ENCODE results near the gene BANF2.

Gene BANF2

GRCh38 chr20:17732907-17733521 lies 33.2 kb downstream of the BANF2 start:
- H3K9me3 ChIP-seq (ENCODE audit: control insufficient read depth, low read depth, low read length): no peaks in the 10 kb centered on the region
- H3K9ac ChIP-seq (ENCODE audit: low read length): no peak overlapping the region
- H3K4me3 ChIP-seq (ENCODE audit: low read length): no peak overlapping the region
- no peaks in the 10 kb centered on the region for H3K36me3 ChIP-seq (ENCODE audit: control insufficient read depth, low read depth, low read length)
- no peaks in the 10 kb centered on the region for H3K27me3 ChIP-seq (ENCODE audit: control insufficient read depth, insufficient read depth, low read length)
- H3K27ac ChIP-seq (ENCODE audit: low read length): no peak overlapping the region
- H3K4me1 ChIP-seq (ENCODE audit: control insufficient read depth, low read depth, low read length): no peaks in the 10 kb centered on the region

DNA sequence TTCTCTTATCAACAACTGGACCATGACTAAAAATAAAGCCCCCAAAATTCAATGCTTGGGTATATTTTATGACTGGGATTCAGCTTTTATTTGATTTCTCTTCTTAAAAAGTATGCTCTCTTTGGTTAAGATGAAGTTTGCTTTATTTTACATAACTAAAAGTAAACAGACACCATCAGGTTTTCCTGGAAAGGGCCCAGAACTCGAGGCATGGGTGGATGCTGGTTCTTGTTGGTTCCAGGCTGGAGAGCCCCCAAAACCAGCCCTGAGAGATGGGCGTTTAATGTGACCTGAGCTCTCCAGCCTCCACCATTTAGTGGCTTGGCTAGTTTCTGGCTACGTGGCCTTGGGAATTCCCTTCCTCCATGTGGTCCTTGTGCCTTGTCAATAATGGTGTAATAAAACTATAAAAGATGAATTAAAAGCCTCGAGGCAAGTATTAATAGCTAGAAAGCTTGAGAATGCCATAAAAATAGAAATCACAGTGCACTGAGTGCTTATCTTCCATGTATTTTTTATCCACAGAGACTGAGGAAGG lies 34.1 kb downstream of the BANF2 start:
- Histone ChIP-seq H3K4me3 (ENCODE audit: low read length) (no peak overlapping the region), H3K9me3 (ENCODE audit: control insufficient read depth, low read depth, low read length) (no peaks in the 10 kb centered on the region), H3K27ac (ENCODE audit: low read length) (no peak overlapping the region), H3K36me3 (ENCODE audit: control insufficient read depth, low read depth, low read length) (no peaks in the 10 kb centered on the region), H3K4me1 (ENCODE audit: control insufficient read depth, low read depth, low read length) (no peaks in the 10 kb centered on the region), H3K27me3 (ENCODE audit: control insufficient read depth, insufficient read depth, low read length) (no peaks in the 10 kb centered on the region), H3K9ac (ENCODE audit: low read length) (no peak overlapping the region)

DNA sequence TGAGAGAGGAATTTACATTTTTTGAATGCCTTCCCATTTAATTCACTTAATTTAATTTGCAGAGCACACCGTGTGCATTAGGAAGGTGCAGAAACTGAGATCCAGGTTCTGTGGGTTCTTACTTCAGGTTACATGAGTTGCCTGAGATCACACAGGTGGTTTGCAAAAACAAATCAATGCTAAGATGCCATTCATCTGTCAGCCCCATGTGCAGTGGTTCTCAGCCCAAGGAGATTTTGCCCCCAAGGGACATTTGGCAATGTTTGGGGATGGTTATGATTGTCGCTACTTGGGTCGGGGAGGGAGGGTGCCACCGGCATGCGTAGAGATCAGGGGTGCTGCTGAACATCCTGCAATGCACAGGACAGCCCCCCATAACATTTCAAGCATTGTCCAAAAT lies 34.6 kb downstream of the BANF2 start:
- H3K9me3 ChIP-seq (ENCODE audit: control insufficient read depth, low read depth, low read length): no peaks in the 10 kb centered on the region
- no peak overlapping the region for H3K4me3 ChIP-seq (ENCODE audit: low read length)
- no peaks in the 10 kb centered on the region for H3K36me3 ChIP-seq (ENCODE audit: control insufficient read depth, low read depth, low read length)
- no peaks in the 10 kb centered on the region for H3K27me3 ChIP-seq (ENCODE audit: control insufficient read depth, insufficient read depth, low read length)
- no peaks in the 10 kb centered on the region for H3K4me1 ChIP-seq (ENCODE audit: control insufficient read depth, low read depth, low read length)
- H3K27ac ChIP-seq (ENCODE audit: low read length): no peak overlapping the region
- H3K9ac ChIP-seq (ENCODE audit: low read length): no peak overlapping the region

DNA sequence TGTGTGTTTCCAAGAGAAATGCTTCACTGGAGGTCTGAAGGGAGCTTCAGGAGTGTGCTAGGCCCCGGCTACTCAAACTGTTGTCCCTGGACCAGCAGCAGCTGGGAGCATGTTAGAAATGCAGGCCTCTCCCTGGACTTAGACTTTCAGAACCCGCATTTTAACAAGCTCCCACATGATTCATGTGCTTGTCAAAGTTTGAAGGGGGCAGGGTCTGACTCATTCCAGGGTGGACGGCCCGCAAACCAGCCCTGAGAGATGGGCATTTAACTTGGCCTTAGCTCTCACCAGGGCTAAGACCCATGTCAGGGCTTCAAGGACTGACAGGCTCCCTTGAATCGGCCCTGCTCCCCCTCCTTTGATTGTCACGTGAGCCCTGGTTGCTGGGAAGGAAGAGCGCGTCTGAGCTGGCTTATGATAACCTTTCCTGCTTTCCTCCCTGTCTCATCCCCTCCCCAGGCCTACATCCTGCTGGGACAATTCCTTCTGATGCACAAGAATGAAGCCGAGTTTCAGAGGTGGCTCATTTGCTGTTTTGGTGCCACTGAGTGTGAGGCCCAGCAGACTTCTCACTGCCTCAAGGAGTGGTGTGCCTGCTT lies 35.5 kb downstream of the BANF2 start:
- no peaks in the 10 kb centered on the region for H3K4me1 ChIP-seq (ENCODE audit: control insufficient read depth, low read depth, low read length)
- H3K27ac ChIP-seq (ENCODE audit: low read length): no peak overlapping the region
- no peak overlapping the region for H3K4me3 ChIP-seq (ENCODE audit: low read length)
- H3K9ac ChIP-seq (ENCODE audit: low read length): no peak overlapping the region
- H3K27me3 ChIP-seq (ENCODE audit: control insufficient read depth, insufficient read depth, low read length): no peaks in the 10 kb centered on the region
- no peaks in the 10 kb centered on the region for H3K36me3 ChIP-seq (ENCODE audit: control insufficient read depth, low read depth, low read length)
- no peaks in the 10 kb centered on the region for H3K9me3 ChIP-seq (ENCODE audit: control insufficient read depth, low read depth, low read length)

DNA sequence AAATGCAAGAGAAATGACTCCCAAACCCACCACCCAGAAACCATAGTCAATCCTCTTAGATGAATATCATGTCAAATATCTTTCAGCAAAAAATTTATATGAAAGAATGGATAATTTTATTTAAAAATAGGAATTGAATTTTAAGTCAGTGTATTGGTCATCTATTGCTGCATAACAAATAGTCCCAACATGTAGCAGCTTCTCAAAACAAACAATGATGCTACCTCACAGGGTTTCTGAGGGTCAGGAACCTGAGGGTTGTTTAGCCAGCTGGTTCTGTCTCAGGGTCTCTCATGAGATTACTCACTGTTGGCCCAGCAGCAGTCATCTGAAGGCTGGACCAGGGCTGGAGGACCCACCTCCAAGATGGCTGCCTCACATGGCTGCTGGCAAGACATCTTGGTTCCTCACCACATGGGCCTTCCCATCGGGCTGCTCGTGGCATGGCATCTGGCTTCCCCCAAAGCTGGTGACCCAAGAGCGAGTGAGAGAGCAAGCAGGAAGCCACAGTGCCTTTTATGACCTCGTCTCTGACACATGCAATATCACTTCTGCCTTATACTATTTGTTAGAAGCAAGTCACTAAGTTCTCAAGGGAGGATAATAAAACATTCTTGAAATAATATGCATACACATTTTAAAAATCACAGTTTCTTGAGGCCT lies 36.3 kb downstream of the BANF2 start:
- H3K9me3 ChIP-seq (ENCODE audit: control insufficient read depth, low read depth, low read length): no peaks in the 10 kb centered on the region
- no peaks in the 10 kb centered on the region for H3K36me3 ChIP-seq (ENCODE audit: control insufficient read depth, low read depth, low read length)
- H3K27me3 ChIP-seq (ENCODE audit: control insufficient read depth, insufficient read depth, low read length): no peaks in the 10 kb centered on the region
- no peak overlapping the region for H3K4me3 ChIP-seq (ENCODE audit: low read length)
- no peaks in the 10 kb centered on the region for H3K4me1 ChIP-seq (ENCODE audit: control insufficient read depth, low read depth, low read length)
- no peak overlapping the region for H3K27ac ChIP-seq (ENCODE audit: low read length)
- H3K9ac ChIP-seq (ENCODE audit: low read length): no peak overlapping the region

DNA sequence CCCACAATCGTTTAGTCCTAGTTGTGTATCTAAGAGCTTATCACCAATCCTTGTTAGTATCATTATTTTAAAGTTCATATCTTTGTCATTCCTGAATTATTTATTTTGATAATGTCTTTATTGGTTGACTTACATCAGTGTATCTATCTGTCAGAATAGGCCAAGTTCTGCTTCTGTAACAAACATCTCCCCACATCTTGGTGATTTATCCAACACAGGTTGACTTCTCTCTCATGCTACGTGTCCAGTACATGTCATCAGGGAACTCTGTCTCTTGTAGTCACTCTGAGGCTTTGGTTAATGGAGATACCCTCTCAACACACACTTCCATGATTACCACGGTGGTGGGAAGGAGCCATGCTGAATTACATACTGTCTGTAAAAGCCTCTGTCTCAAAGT lies 38.4 kb downstream of the BANF2 start:
- H3K9me3 ChIP-seq (ENCODE audit: control insufficient read depth, low read depth, low read length): no peaks in the 10 kb centered on the region
- no peak overlapping the region for H3K27ac ChIP-seq (ENCODE audit: low read length)
- no peak overlapping the region for H3K9ac ChIP-seq (ENCODE audit: low read length)
- H3K36me3 ChIP-seq (ENCODE audit: control insufficient read depth, low read depth, low read length): no peaks in the 10 kb centered on the region
- H3K4me1 ChIP-seq (ENCODE audit: control insufficient read depth, low read depth, low read length): no peaks in the 10 kb centered on the region
- no peaks in the 10 kb centered on the region for H3K27me3 ChIP-seq (ENCODE audit: control insufficient read depth, insufficient read depth, low read length)
- no peak overlapping the region for H3K4me3 ChIP-seq (ENCODE audit: low read length)

DNA sequence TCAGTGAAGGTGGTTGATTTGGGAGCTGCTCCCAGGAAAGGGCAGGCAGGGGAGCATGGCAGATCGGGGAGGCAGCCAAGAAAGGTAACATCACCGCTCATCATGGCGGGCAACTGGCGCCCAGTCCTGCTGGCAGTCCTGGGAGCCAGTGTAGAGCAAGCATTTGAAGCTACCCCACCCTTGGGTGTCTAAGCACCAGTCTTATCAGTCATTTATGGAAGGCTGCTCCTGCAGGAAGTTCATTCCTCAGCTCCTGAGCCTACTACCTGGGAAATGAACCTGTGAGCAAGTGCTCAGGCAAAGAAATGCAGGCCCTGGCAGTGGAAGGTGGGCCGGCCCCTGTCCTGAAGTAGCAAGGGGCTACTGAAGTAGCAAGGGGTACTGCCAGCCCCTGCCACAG lies 41.5 kb downstream of the BANF2 start:
- H3K27me3 ChIP-seq (ENCODE audit: control insufficient read depth, insufficient read depth, low read length): no peaks in the 10 kb centered on the region
- no peak overlapping the region for H3K27ac ChIP-seq (ENCODE audit: low read length)
- H3K9ac ChIP-seq (ENCODE audit: low read length): no peak overlapping the region
- H3K4me1 ChIP-seq (ENCODE audit: control insufficient read depth, low read depth, low read length): no peaks in the 10 kb centered on the region
- H3K36me3 ChIP-seq (ENCODE audit: control insufficient read depth, low read depth, low read length): no peaks in the 10 kb centered on the region
- H3K9me3 ChIP-seq (ENCODE audit: control insufficient read depth, low read depth, low read length): no peaks in the 10 kb centered on the region
- H3K4me3 ChIP-seq (ENCODE audit: low read length): no peak overlapping the region

- Histone ChIP-seq H3K4me1 (ENCODE audit: control insufficient read depth, low read depth, low read length) (no peaks in the 10 kb centered on the region), H3K4me3 (ENCODE audit: low read length) (no peak overlapping the region), H3K36me3 (ENCODE audit: control insufficient read depth, low read depth, low read length) (no peaks in the 10 kb centered on the region), H3K9me3 (ENCODE audit: control insufficient read depth, low read depth, low read length) (no peaks in the 10 kb centered on the region), H3K27ac (ENCODE audit: low read length) (no peak overlapping the region), H3K9ac (ENCODE audit: low read length) (no peak overlapping the region), H3K27me3 (ENCODE audit: control insufficient read depth, insufficient read depth, low read length) (no peaks in the 10 kb centered on the region)
Measured at GRCh38 chr20:17742731-17743130, 43.0 kb downstream of the BANF2 start.

GRCh38 chr20:17743677-17744076 lies 43.9 kb downstream of the BANF2 start:
- Histone ChIP-seq H3K9ac (ENCODE audit: low read length) (no peak overlapping the region), H3K4me1 (ENCODE audit: control insufficient read depth, low read depth, low read length) (peaks cover 4% of the 10 kb centered on the region), H3K27ac (ENCODE audit: low read length) (no peak overlapping the region), H3K27me3 (ENCODE audit: control insufficient read depth, insufficient read depth, low read length) (no peaks in the 10 kb centered on the region), H3K36me3 (ENCODE audit: control insufficient read depth, low read depth, low read length) (no peaks in the 10 kb centered on the region), H3K4me3 (ENCODE audit: low read length) (no peak overlapping the region), H3K9me3 (ENCODE audit: control insufficient read depth, low read depth, low read length) (no peaks in the 10 kb centered on the region)

DNA sequence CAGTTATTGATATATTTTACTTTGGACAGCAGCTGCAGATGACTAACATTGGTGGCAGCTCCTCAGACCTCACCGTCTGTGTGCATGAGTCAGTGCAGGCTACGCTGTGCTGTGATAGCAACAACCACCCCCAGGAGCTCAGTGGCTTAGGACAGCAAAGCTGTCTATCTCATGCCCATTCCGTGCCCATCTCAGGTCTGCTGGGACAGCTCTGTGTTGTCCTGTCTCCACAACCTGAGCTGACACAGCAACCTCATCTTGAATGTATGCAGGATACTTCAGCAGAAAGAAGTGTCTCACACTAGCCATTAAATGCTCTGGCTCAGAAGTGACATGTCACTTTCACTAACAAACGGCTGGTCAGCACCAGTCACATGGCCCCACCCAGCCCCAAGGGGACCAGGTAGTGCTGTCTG lies 47.7 kb downstream of the BANF2 start:
- H3K27ac ChIP-seq (ENCODE audit: low read length): no peak overlapping the region
- H3K27me3 ChIP-seq (ENCODE audit: control insufficient read depth, insufficient read depth, low read length): no peaks in the 10 kb centered on the region
- peaks cover 7% of the 10 kb centered on the region for H3K4me1 ChIP-seq (ENCODE audit: control insufficient read depth, low read depth, low read length)
- H3K4me3 ChIP-seq (ENCODE audit: low read length): no peak overlapping the region
- H3K36me3 ChIP-seq (ENCODE audit: control insufficient read depth, low read depth, low read length): no peaks in the 10 kb centered on the region
- H3K9ac ChIP-seq (ENCODE audit: low read length): no peak overlapping the region
- no peaks in the 10 kb centered on the region for H3K9me3 ChIP-seq (ENCODE audit: control insufficient read depth, low read depth, low read length)

- H3K4me3 ChIP-seq (ENCODE audit: low read length): no peak overlapping the region
- H3K9me3 ChIP-seq (ENCODE audit: control insufficient read depth, low read depth, low read length): no peaks in the 10 kb centered on the region
- H3K36me3 ChIP-seq (ENCODE audit: control insufficient read depth, low read depth, low read length): no peaks in the 10 kb centered on the region
- peaks cover 15% of the 10 kb centered on the region for H3K4me1 ChIP-seq (ENCODE audit: control insufficient read depth, low read depth, low read length)
- H3K9ac ChIP-seq (ENCODE audit: low read length): no peak overlapping the region
- no peak overlapping the region for H3K27ac ChIP-seq (ENCODE audit: low read length)
- no peaks in the 10 kb centered on the region for H3K27me3 ChIP-seq (ENCODE audit: control insufficient read depth, insufficient read depth, low read length)
Measured at GRCh38 chr20:17748279-17748678, 48.5 kb downstream of the BANF2 start.

GRCh38 chr20:17749626-17749977 lies 49.8 kb downstream of the BANF2 start:
- H3K4me1 ChIP-seq (ENCODE audit: control insufficient read depth, low read depth, low read length): peaks cover 15% of the 10 kb centered on the region
- no peaks in the 10 kb centered on the region for H3K36me3 ChIP-seq (ENCODE audit: control insufficient read depth, low read depth, low read length)
- no peak overlapping the region for H3K9ac ChIP-seq (ENCODE audit: low read length)
- H3K4me3 ChIP-seq (ENCODE audit: low read length): no peak overlapping the region
- H3K9me3 ChIP-seq (ENCODE audit: control insufficient read depth, low read depth, low read length): no peaks in the 10 kb centered on the region
- H3K27me3 ChIP-seq (ENCODE audit: control insufficient read depth, insufficient read depth, low read length): no peaks in the 10 kb centered on the region
- no peak overlapping the region for H3K27ac ChIP-seq (ENCODE audit: low read length)

Measured in iPS-18a (cell line).